Suprapubic skin (tissue), 4 donors: ENCODE measurements around the gene BCKDHB. TPM values are rescaled to one million over a fixed set of nuclear protein-coding genes. Genes with fewer than 3 reads are reported as not detected.

Experiments
- DNase-seq, 2 donors: peaks; one replicate each; pipeline ENCODE4 v3.0.0-alpha.2; 2019; ENCODE audit warnings: low spot score in 2 of 2
- H3K27ac ChIP-seq: fragments of 200-600 bp; sonication (generic); one replicate; pipeline ENCODE4 v1.5.1; 2019
- H3K27me3 ChIP-seq: fragments of 200-600 bp; sonication (generic); one replicate; pipeline ENCODE4 v1.5.1; 2019
- H3K36me3 ChIP-seq: fragments of 200-600 bp; sonication (generic); one replicate; pipeline ENCODE4 v1.5.1; 2019
- H3K4me1 ChIP-seq: fragments of 200-600 bp; sonication (generic); one replicate; pipeline ENCODE4 v1.5.1; 2019
- H3K4me3 ChIP-seq: fragments of 200-600 bp; sonication (generic); one replicate; pipeline ENCODE4 v1.5.1; 2019; ENCODE audit warnings: mild to moderate bottlenecking
- H3K9me3 ChIP-seq: fragments of 200-600 bp; sonication (generic); one replicate; pipeline ENCODE4 v1.5.1; 2019
- CTCF ChIP-seq, 2 donors: fragments of 200-600 bp in 1 of 2; fragments of 450-650 bp in 1 of 2; sonication (generic) in 1 of 2; IDR thresholded peaks; one replicate each; pipeline ENCODE4 v1.5.1; 2016 to 2019; ENCODE audit warnings: antibody characterized with exemption in 2 of 2, mild to moderate bottlenecking in 1 of 2, moderate library complexity in 1 of 2
- EP300 ChIP-seq: sonication (generic); formaldehyde crosslinking; IDR thresholded peaks from one replicate; pipeline ENCODE4 v1.6.1; 2017; ENCODE audit warnings: antibody characterized with exemption
- POLR2A ChIP-seq, 2 donors: fragments of 450-650 bp; IDR thresholded peaks; one replicate each; pipeline ENCODE4 v1.6.1; 2017; ENCODE audit warnings: antibody characterized with exemption in 2 of 2, mild to moderate bottlenecking in 2 of 2, moderate library complexity in 2 of 2
- POLR2AphosphoS5 ChIP-seq, 3 donors: sonication (generic); formaldehyde crosslinking; IDR thresholded peaks; one replicate each; pipeline ENCODE4 v1.6.1; 2017; ENCODE audit warnings: antibody characterized with exemption in 3 of 3
- WGBS: methylation state at CpG from one replicate; pipeline ENCODE4 v1.1.5; 2018; 5-methylcytosine and 5-hydroxymethylcytosine counted together
- total RNA-seq, 4 donors: library from RNA; depleted of rRNA; stranded (reverse); fragments of >200 nt; gene quantifications; one replicate each; pipeline ENCODE4 v1.1.0, GENCODE V29; 2016

The BCKDHB gene
- total RNA-seq, 4 donors from 2014 or later, result 10.5 to 17.2 (median 14.1) TPM

- peaks cover 5% of the 10 kb centered on the region for H3K4me1 ChIP-seq
- no peak overlapping the region for H3K4me3 ChIP-seq
- H3K9me3 ChIP-seq, result no peaks in the 10 kb centered on the region
- no peaks in the 10 kb centered on the region for H3K36me3 ChIP-seq
- H3K27me3 ChIP-seq, result no peaks in the 10 kb centered on the region
- no peak for TF ChIP-seq CTCF (IDR thresholded peaks at IDR 0.05)
- no peak for TF ChIP-seq EP300
- no peak for TF ChIP-seq POLR2AphosphoS5 (IDR thresholded peaks at IDR 0.05)
- TF ChIP-seq POLR2A (IDR thresholded peaks at IDR 0.05), result no peak
- no peak for DNase-seq
- WGBS, result 82% methylated on average over 3 of the region's 3 CpGs
- H3K27ac ChIP-seq, result no peak overlapping the region
These were observed 119.7 kb downstream of the BCKDHB start for GRCh38 chr6:80226151-80226550.

- Histone ChIP-seq H3K9me3 (no peaks in the 10 kb centered on the region), H3K36me3 (no peaks in the 10 kb centered on the region), H3K4me3 (no peak overlapping the region), H3K27me3 (no peaks in the 10 kb centered on the region), H3K27ac (no peak overlapping the region), H3K4me1 (peaks cover 5% of the 10 kb centered on the region)
- WGBS, result 96% methylated on average over 5 of the region's 5 CpGs
- TF ChIP-seq POLR2A (IDR thresholded peaks at IDR 0.05), result no peak
- no peak for TF ChIP-seq POLR2AphosphoS5 (IDR thresholded peaks at IDR 0.05)
- no peak for TF ChIP-seq CTCF (IDR thresholded peaks at IDR 0.05)
- no peak for TF ChIP-seq EP300
- no peak for DNase-seq
These were observed 120.2 kb downstream of the BCKDHB start for GRCh38 chr6:80226699-80227098.

- Histone ChIP-seq H3K4me1 (peaks cover 5% of the 10 kb centered on the region), H3K27me3 (no peaks in the 10 kb centered on the region), H3K9me3 (no peaks in the 10 kb centered on the region), H3K27ac (no peak overlapping the region), H3K36me3 (no peaks in the 10 kb centered on the region), H3K4me3 (no peak overlapping the region)
- no peak for TF ChIP-seq POLR2AphosphoS5 (IDR thresholded peaks at IDR 0.05)
- no peak for TF ChIP-seq EP300
- TF ChIP-seq POLR2A (IDR thresholded peaks at IDR 0.05), result no peak
- no peak for TF ChIP-seq CTCF (IDR thresholded peaks at IDR 0.05)
- DNase-seq, result no peak
- 77% methylated on average over 2 of the region's 2 CpGs for WGBS
These were observed 121.2 kb downstream of the BCKDHB start for GRCh38 chr6:80227545-80228105.

- Histone ChIP-seq H3K9me3 (no peaks in the 10 kb centered on the region), H3K4me3 (no peak overlapping the region), H3K27me3 (no peaks in the 10 kb centered on the region), H3K4me1 (no peaks in the 10 kb centered on the region), H3K27ac (no peak overlapping the region), H3K36me3 (no peaks in the 10 kb centered on the region)
- TF ChIP-seq POLR2AphosphoS5 (IDR thresholded peaks at IDR 0.05) (no peak), POLR2A (IDR thresholded peaks at IDR 0.05) (no peak), EP300 (no peak), CTCF (IDR thresholded peaks at IDR 0.05) (no peak)
- no peak for DNase-seq
- WGBS, result 79% methylated on average over 1 of the region's 1 CpG
These were observed 126.8 kb downstream of the BCKDHB start for GRCh38 chr6:80233262-80233661.

- Histone ChIP-seq H3K27me3 (no peaks in the 10 kb centered on the region), H3K36me3 (no peaks in the 10 kb centered on the region), H3K4me1 (no peaks in the 10 kb centered on the region), H3K4me3 (no peak overlapping the region), H3K27ac (no peak overlapping the region), H3K9me3 (no peaks in the 10 kb centered on the region)
- 97% methylated on average over 5 of the region's 5 CpGs for WGBS
- no peak for DNase-seq
- TF ChIP-seq EP300, result no peak
- TF ChIP-seq POLR2AphosphoS5 (IDR thresholded peaks at IDR 0.05), result no peak
- no peak for TF ChIP-seq CTCF (IDR thresholded peaks at IDR 0.05)
- TF ChIP-seq POLR2A (IDR thresholded peaks at IDR 0.05), result no peak
These were observed 127.5 kb downstream of the BCKDHB start for GRCh38 chr6:80233958-80234357.
